DND-41 (cell line): Measurements from ENCODE around the gene FAM229A.

Source experiments
- ATAC-seq: fragments of 200-7000 bp; cut with Tn5 transposase; 3 replicates; pipeline ENCODE4 v1.9.1; 2021; ENCODE audit warnings: low read depth; ENCODE audit not compliant: insufficient read depth
- DNase-seq: peaks from one replicate; pipeline ENCODE4 v3.0.0-alpha.2; 2020
- H2AFZ ChIP-seq: 2 replicates; pipeline ENCODE4 v1.6.0; 2012; ENCODE audit warnings: low read depth, low read length
- H3K27ac ChIP-seq: 2 replicates; pipeline ENCODE4 v1.5.1; 2012; ENCODE audit warnings: low read length, inconsistent platforms
- H3K27me3 ChIP-seq: fragments of 200-600 bp; sonication (generic); 2 replicates; pipeline ENCODE4 v1.6.0; 2012; ENCODE audit warnings: low read length, mild to moderate bottlenecking, inconsistent platforms; ENCODE audit not compliant: insufficient read depth, poor library complexity
- H3K36me3 ChIP-seq: 2 replicates; pipeline ENCODE4 v1.5.1; 2012; ENCODE audit warnings: low read length, inconsistent platforms; ENCODE audit not compliant: insufficient read depth
- H3K4me1 ChIP-seq: 2 replicates; pipeline ENCODE4 v1.5.1; 2012; ENCODE audit warnings: mild to moderate bottlenecking, low read length; ENCODE audit not compliant: insufficient read depth
- H3K4me2 ChIP-seq: 2 replicates; pipeline ENCODE4 v1.6.0; 2012; ENCODE audit warnings: mild to moderate bottlenecking, moderate library complexity, low read length, inconsistent platforms; ENCODE audit not compliant: insufficient read depth
- H3K4me3 ChIP-seq, 2 experiments: fragments of 200-600 bp in 1 of 2; shearing (Covaris generic) in 1 of 2; 2 replicates each; pipeline ENCODE4 v1.5.1; 2012 to 2016; ENCODE audit warnings: inconsistent platforms in 2 of 2, low read length in 2 of 2, mild to moderate bottlenecking in 2 of 2, low read depth in 1 of 2, moderate library complexity in 1 of 2
- H3K79me2 ChIP-seq: 2 replicates; pipeline ENCODE4 v1.6.0; 2012; ENCODE audit warnings: low read length, inconsistent platforms; ENCODE audit not compliant: insufficient read depth
- H3K9ac ChIP-seq: 2 replicates; pipeline ENCODE4 v1.6.0; 2012; ENCODE audit warnings: low read depth, mild to moderate bottlenecking, inconsistent platforms, low read length, moderate library complexity
- H3K9me3 ChIP-seq: 2 replicates; pipeline ENCODE4 v1.5.1; 2012; ENCODE audit warnings: low read length, moderate library complexity, mild to moderate bottlenecking, inconsistent platforms; ENCODE audit not compliant: insufficient read depth, severe bottlenecking
- H4K20me1 ChIP-seq: 2 replicates; pipeline ENCODE4 v1.6.0; 2012; ENCODE audit warnings: low read length; ENCODE audit not compliant: insufficient read depth
- CTCF ChIP-seq: IDR thresholded peaks from 2 replicates; pipeline ENCODE4 v1.5.1; 2012; ENCODE audit warnings: borderline replicate concordance, low read length, moderate library complexity, mild to moderate bottlenecking; ENCODE audit not compliant: poor library complexity, severe bottlenecking; ENCODE audit errors: extremely low read depth
- EZH2 ChIP-seq: IDR thresholded peaks from 3 replicates; pipeline ENCODE4 v1.6.1; 2012; ENCODE audit warnings: borderline replicate concordance, low read depth, mild to moderate bottlenecking, moderate library complexity, low read length, inconsistent platforms; ENCODE audit not compliant: severe bottlenecking

The FAM229A gene

GRCh38 chr1:32362474-32363313 is at the start of gene FAM229A, which contains the start of gene TSSK3:
TSS of gene FAM229A (minus strand) at chr1:32362485. CDS start at chr1:32362091, 394 bp downstream.
TSS of gene TSSK3 (plus strand) at chr1:32362539. CDS start at chr1:32362702, 163 bp downstream.
- DNase-seq (no peak), ATAC-seq (no peak)
- H2AFZ ChIP-seq: no peak within 1 kb of the TSS
- H3K4me2 ChIP-seq: no peak within 1 kb of the TSS
- H3K27me3 ChIP-seq: no peaks in the 10 kb centered on the region
- H4K20me1 ChIP-seq: no peaks in the 10 kb centered on the region; the same call in 1 of the 2 replicates
- H3K9ac ChIP-seq: no peak within 1 kb of the TSS
- peaks cover 52% of the 10 kb centered on the region for H3K36me3 ChIP-seq
- H3K27ac ChIP-seq: no peak within 1 kb of the TSS
- no peaks in the 10 kb centered on the region for H3K9me3 ChIP-seq
- no peaks in the 10 kb centered on the region for H3K79me2 ChIP-seq
- H3K4me3 ChIP-seq: no peak within 1 kb of the TSS
- TF ChIP-seq EZH2 (no peak), CTCF (no peak)
- H3K4me1 ChIP-seq: no peaks in the 10 kb centered on the region

- H2AFZ ChIP-seq: no peak overlapping the region
- DNase-seq (no peak), ATAC-seq (no peak)
- H3K9me3 ChIP-seq: peaks cover 9% of the 10 kb centered on the region
- H3K36me3 ChIP-seq: no peaks in the 10 kb centered on the region
- H3K4me1 ChIP-seq: 0 out of 2 replicates have a peak, but pooled peaks cover 2% of the 10 kb centered on the region
- TF ChIP-seq EZH2 (no peak), CTCF (no peak)
- H3K27ac ChIP-seq: no peak overlapping the region
- H3K4me2 ChIP-seq: no peak overlapping the region
- H3K27me3 ChIP-seq: no peaks in the 10 kb centered on the region
- no peak overlapping the region for H3K4me3 ChIP-seq
- no peaks in the 10 kb centered on the region for H4K20me1 ChIP-seq
- no peak overlapping the region for H3K9ac ChIP-seq
- no peaks in the 10 kb centered on the region for H3K79me2 ChIP-seq
Observed at GRCh38 chr1:32411261-32411660, 49.0 kb upstream of the FAM229A start.

- ATAC-seq (no peak), DNase-seq (no peak)
Observed at GRCh38 chr1:32406629-32407111, 44.4 kb upstream of the FAM229A start.

More at GRCh38 chr1:32406629-32407111, 44.4 kb upstream of the FAM229A start:
- no peak overlapping the region for H3K4me2 ChIP-seq
- TF ChIP-seq CTCF: no peak
- TF ChIP-seq EZH2: no peak
- no peaks in the 10 kb centered on the region for H3K4me1 ChIP-seq
- no peak overlapping the region for H2AFZ ChIP-seq
- H3K27ac ChIP-seq: no peak overlapping the region
- no peaks in the 10 kb centered on the region for H3K27me3 ChIP-seq
- H3K9ac ChIP-seq: no peak overlapping the region
- no peaks in the 10 kb centered on the region for H4K20me1 ChIP-seq
- H3K36me3 ChIP-seq: no peaks in the 10 kb centered on the region
- no peak overlapping the region for H3K4me3 ChIP-seq
- H3K79me2 ChIP-seq: no peaks in the 10 kb centered on the region
- H3K9me3 ChIP-seq: no peaks in the 10 kb centered on the region
